Activated T-cell treated with anti-CD3 and anti-CD28 coated beads for 1 hour (primary cell): ENCODE results near the gene LPCAT2.

ENCODE experiments used
- DNase-seq: peaks from one replicate; pipeline ENCODE4 v3.0.0-alpha.2; 2020; ENCODE audit warnings: low read depth

The LPCAT2 gene

GRCh38 chr16:55481023-55481422, 27.8 kb upstream of the LPCAT2 start:
- no peak for DNase-seq

- no peak for DNase-seq
These were observed 26.8 kb upstream of the LPCAT2 start for GRCh38 chr16:55482056-55482455.

- no peak for DNase-seq
These were observed 21.6 kb upstream of the LPCAT2 start for GRCh38 chr16:55487048-55487803.

GRCh38 chr16:55488306-55488705, 20.6 kb upstream of the LPCAT2 start:
- no peak for DNase-seq

- DNase-seq, result no peak
These were observed 19.5 kb upstream of the LPCAT2 start for GRCh38 chr16:55489119-55489955.

- no peak for DNase-seq
These were observed 19.0 kb upstream of the LPCAT2 start for GRCh38 chr16:55489956-55490265.

- no peak for DNase-seq
These were observed 18.6 kb upstream of the LPCAT2 start for GRCh38 chr16:55490301-55490700.

- no peak for DNase-seq
These were observed 17.2 kb upstream of the LPCAT2 start for GRCh38 chr16:55491691-55492090.

GRCh38 chr16:55492756-55493380, 16.0 kb upstream of the LPCAT2 start:
- no peak for DNase-seq

- DNase-seq, result no peak
These were observed 13.9 kb upstream of the LPCAT2 start for GRCh38 chr16:55494994-55495421.

- no peak for DNase-seq
These were observed 13.1 kb upstream of the LPCAT2 start for GRCh38 chr16:55495616-55496289.

- DNase-seq, result no peak
These were observed 12.2 kb upstream of the LPCAT2 start for GRCh38 chr16:55496509-55497145.

- no peak for DNase-seq
These were observed 11.3 kb upstream of the LPCAT2 start for GRCh38 chr16:55497558-55497957.

- DNase-seq, result no peak
These were observed 10.8 kb upstream of the LPCAT2 start for GRCh38 chr16:55498101-55498500.

- DNase-seq, result no peak
These were observed 9.6 kb upstream of the LPCAT2 start for GRCh38 chr16:55499281-55499680.

- no peak for DNase-seq
These were observed 8.8 kb upstream of the LPCAT2 start for GRCh38 chr16:55499951-55500529.

GRCh38 chr16:55500530-55501011, 8.3 kb upstream of the LPCAT2 start:
- DNase-seq, result no peak

GRCh38 chr16:55501549-55502322, 7.1 kb upstream of the LPCAT2 start:
- no peak for DNase-seq

- DNase-seq, result no peak
These were observed 6.0 kb upstream of the LPCAT2 start for GRCh38 chr16:55502801-55503366.
